ENCODE measurements around the gene ACAD9.

- TF ChIP-seq CTCF (IDR thresholded peaks at IDR 0.05), result no peak
- TF ChIP-seq POLR2AphosphoS5 (IDR thresholded peaks at IDR 0.05), result no peak
- no peak for TF ChIP-seq POLR2A (IDR thresholded peaks at IDR 0.05)
These were observed 77.0 kb downstream of the ACAD9 start for GRCh38 chr3:128956440-128956839.
